ES-I3 (cell line): Measurements from ENCODE around the gene ITGB1.

Experiments
- H3K36me3 ChIP-seq: 2 replicates; pipeline ENCODE4 v1.6.1; 2013; ENCODE audit warnings: mild to moderate bottlenecking, low read length, control low read depth, moderate library complexity; ENCODE audit not compliant: insufficient read depth
- H3K4me1 ChIP-seq: 2 replicates; pipeline ENCODE4 v1.6.1; 2013; ENCODE audit warnings: mild to moderate bottlenecking, control low read depth, low read length; ENCODE audit not compliant: insufficient read depth
- H3K9ac ChIP-seq: 2 replicates; pipeline ENCODE4 v1.6.1; 2013; ENCODE audit warnings: low read depth, mild to moderate bottlenecking, low read length, moderate library complexity
- H3K9me3 ChIP-seq: 2 replicates; pipeline ENCODE4 v1.6.1; 2013; ENCODE audit warnings: mild to moderate bottlenecking, low read length, moderate library complexity; ENCODE audit not compliant: control insufficient read depth, insufficient read depth

Gene ITGB1

GRCh38 chr10:32887481-32887880 is 70.5 kb downstream of the ITGB1 start:
- no peaks in the 10 kb centered on the region for H3K9me3 ChIP-seq
- H3K36me3 ChIP-seq = no peaks in the 10 kb centered on the region; the same call in 1 of the 2 replicates
- no peaks in the 10 kb centered on the region for H3K4me1 ChIP-seq
- H3K9ac ChIP-seq = no peak overlapping the region

GRCh38 chr10:32882076-32882475 is 76.0 kb downstream of the ITGB1 start:
- no peaks in the 10 kb centered on the region for H3K36me3 ChIP-seq
- H3K9me3 ChIP-seq = no peaks in the 10 kb centered on the region
- H3K4me1 ChIP-seq = no peaks in the 10 kb centered on the region
- no peak overlapping the region for H3K9ac ChIP-seq

GRCh38 chr10:32878646-32879045 is 79.4 kb downstream of the ITGB1 start:
- no peaks in the 10 kb centered on the region for H3K9me3 ChIP-seq
- H3K4me1 ChIP-seq = no peaks in the 10 kb centered on the region
- H3K36me3 ChIP-seq = no peaks in the 10 kb centered on the region
- no peak overlapping the region for H3K9ac ChIP-seq

GRCh38 chr10:32877915-32878314 is 80.1 kb downstream of the ITGB1 start:
- Histone ChIP-seq H3K9ac (no peak overlapping the region), H3K4me1 (no peaks in the 10 kb centered on the region), H3K9me3 (no peaks in the 10 kb centered on the region), H3K36me3 (no peaks in the 10 kb centered on the region)

- no peaks in the 10 kb centered on the region for H3K36me3 ChIP-seq
- no peaks in the 10 kb centered on the region for H3K9me3 ChIP-seq
- no peaks in the 10 kb centered on the region for H3K4me1 ChIP-seq
- no peak overlapping the region for H3K9ac ChIP-seq
Observed at GRCh38 chr10:32865170-32865569, 92.9 kb downstream of the ITGB1 start.

GRCh38 chr10:32854435-32854834 is 103.6 kb downstream of the ITGB1 start:
- no peaks in the 10 kb centered on the region for H3K9me3 ChIP-seq
- no peaks in the 10 kb centered on the region for H3K36me3 ChIP-seq
- no peaks in the 10 kb centered on the region for H3K4me1 ChIP-seq
- H3K9ac ChIP-seq = no peak overlapping the region

- H3K36me3 ChIP-seq = no peaks in the 10 kb centered on the region
- H3K4me1 ChIP-seq = no peaks in the 10 kb centered on the region
- H3K9ac ChIP-seq = no peak overlapping the region
- no peaks in the 10 kb centered on the region for H3K9me3 ChIP-seq
Observed at GRCh38 chr10:32851301-32851700, 106.7 kb downstream of the ITGB1 start.
